Neuronal stem cell (in vitro differentiated cells): ENCODE results near the gene STRN4.
"Not testable (repeated sequence)": the region's sequence is repeated elsewhere in the genome, so short reads cannot be mapped to it uniquely, and the experiment has no call there.

Experiments
- DNase-seq: peaks from one replicate; pipeline ENCODE4 v3.0.0-alpha.2; 2013; ENCODE audit warnings: low spot score
- H2AFZ ChIP-seq: one replicate; pipeline ENCODE4 v1.6.1; 2013; ENCODE audit warnings: mild to moderate bottlenecking, low read length, inconsistent platforms
- H2AK5ac ChIP-seq: 2 replicates; pipeline ENCODE4 v1.6.1; 2013; ENCODE audit warnings: low read depth, mild to moderate bottlenecking, inconsistent platforms, low read length, moderate library complexity, mixed read lengths
- H2BK120ac ChIP-seq: 2 replicates; pipeline ENCODE4 v1.6.1; 2013; ENCODE audit warnings: low read depth, mild to moderate bottlenecking, inconsistent platforms, low read length, moderate library complexity, mixed read lengths
- H2BK12ac ChIP-seq: one replicate; pipeline ENCODE4 v1.6.1; 2013; ENCODE audit warnings: low read length, inconsistent platforms
- H2BK15ac ChIP-seq: 2 replicates; pipeline ENCODE4 v1.6.1; 2013; ENCODE audit warnings: mild to moderate bottlenecking, low read length, inconsistent platforms, mixed read lengths
- H2BK5ac ChIP-seq: one replicate; pipeline ENCODE4 v1.6.1; 2013; ENCODE audit warnings: inconsistent platforms, mild to moderate bottlenecking, low read length, moderate library complexity
- H3K14ac ChIP-seq: one replicate; pipeline ENCODE4 v1.6.1; 2013; ENCODE audit warnings: low read length, inconsistent platforms
- H3K18ac ChIP-seq: 2 replicates; pipeline ENCODE4 v1.6.1; 2013; ENCODE audit warnings: low read length, inconsistent platforms
- H3K23ac ChIP-seq: 2 replicates; pipeline ENCODE4 v1.6.1; 2013; ENCODE audit warnings: low read depth, mild to moderate bottlenecking, mixed read lengths, low read length, inconsistent platforms; ENCODE audit not compliant: poor library complexity
- H3K27ac ChIP-seq: replicated peaks from 3 replicates; pipeline ENCODE4 v1.5.1; 2013; ENCODE audit warnings: low read length, inconsistent platforms
- H3K27me3 ChIP-seq, 3 experiments: 2 replicates each; pipeline ENCODE4 v1.6.1; 2013; ENCODE audit warnings: low read length in 3 of 3, mild to moderate bottlenecking in 2 of 3, inconsistent platforms in 1 of 3, low read depth in 1 of 3, mixed read lengths in 1 of 3, moderate library complexity in 1 of 3; ENCODE audit not compliant: control insufficient read depth in 3 of 3, insufficient read depth in 3 of 3
- H3K36me3 ChIP-seq, 2 donors: replicated peaks in 1 of 2; 2 replicates each; pipeline ENCODE4 v1.6.1; 2013; ENCODE audit warnings: low read length in 2 of 2; ENCODE audit not compliant: control insufficient read depth in 2 of 2, insufficient read depth in 2 of 2
- H3K4ac ChIP-seq: 2 replicates; pipeline ENCODE4 v1.6.1; 2013; ENCODE audit warnings: inconsistent platforms, mild to moderate bottlenecking, low read length, moderate library complexity
- H3K4me1 ChIP-seq, 2 donors: 1 replicate in 1 of 2; 2 replicates in 1 of 2; pipeline ENCODE4 v1.6.1; 2013; ENCODE audit warnings: low read length in 2 of 2, low read depth in 1 of 2; ENCODE audit not compliant: control insufficient read depth in 2 of 2, insufficient read depth in 1 of 2
- H3K4me2 ChIP-seq: one replicate; pipeline ENCODE4 v1.6.1; 2013; ENCODE audit warnings: mild to moderate bottlenecking, low read length, inconsistent platforms; ENCODE audit not compliant: insufficient read depth, poor library complexity, severe bottlenecking
- H3K4me3 ChIP-seq, 2 donors: 2 replicates each; pipeline ENCODE4 v1.5.1; 2013; ENCODE audit warnings: low read length in 2 of 2, mild to moderate bottlenecking in 2 of 2, inconsistent platforms in 1 of 2, moderate library complexity in 1 of 2
- H3K79me1 ChIP-seq: one replicate; pipeline ENCODE4 v1.6.1; 2013; ENCODE audit warnings: low read depth, mild to moderate bottlenecking, inconsistent platforms, low read length, moderate library complexity
- H3K9ac ChIP-seq: one replicate; pipeline ENCODE4 v1.6.1; 2013; ENCODE audit warnings: mild to moderate bottlenecking, low read depth, low read length, inconsistent platforms; ENCODE audit not compliant: poor library complexity
- H3K9me3 ChIP-seq, 2 donors: replicated peaks in 1 of 2; 2 replicates each; pipeline versions ENCODE3 to v1.6.1; 2013; ENCODE audit warnings: low read length in 2 of 2, mild to moderate bottlenecking in 2 of 2, inconsistent platforms in 1 of 2, low read depth in 1 of 2, mixed read lengths in 1 of 2, moderate library complexity in 1 of 2; ENCODE audit not compliant: control insufficient read depth in 2 of 2, insufficient read depth in 1 of 2
- H4K8ac ChIP-seq: one replicate; pipeline ENCODE4 v1.6.1; 2013; ENCODE audit warnings: low read depth, mild to moderate bottlenecking, inconsistent platforms, low read length, moderate library complexity
- H4K91ac ChIP-seq: one replicate; pipeline ENCODE4 v1.6.1; 2013; ENCODE audit warnings: low read length, low read depth, mild to moderate bottlenecking, inconsistent platforms; ENCODE audit not compliant: poor library complexity
- WGBS, 2 donors: extraction: QIAGEN DNeasy Blood & Tissue Kit; methylation state at CpG; one replicate each; pipeline ENCODE4 v1.1.7; 2013; ENCODE audit warnings: missing lambda C conversion rate in 2 of 2, mixed read lengths in 1 of 2; ENCODE audit not compliant: insufficient read length in 2 of 2, insufficient replicate concordance in 1 of 2; ENCODE audit errors: extremely low coverage in 2 of 2; 5-methylcytosine and 5-hydroxymethylcytosine counted together

The STRN4 gene

GRCh38 chr19:46772170-46773017 lies 26.1 kb upstream of the STRN4 start:
- peaks cover 0 to 2% of the 10 kb centered on the region in 2 donors for H3K4me1 ChIP-seq
- no peak overlapping the region for H2BK120ac ChIP-seq
- no peaks in the 10 kb centered on the region for H3K9me3 ChIP-seq
- peaks cover 22 to 46% of the 10 kb centered on the region in 2 donors for H3K36me3 ChIP-seq
- no peak overlapping the region for H3K9ac ChIP-seq
- no peak overlapping the region for H3K4me3 ChIP-seq
- H2AK5ac ChIP-seq: no peak overlapping the region
- no peak overlapping the region for H2BK5ac ChIP-seq
- no peaks in the 10 kb centered on the region for H3K79me1 ChIP-seq
- DNase-seq: no peak
- no peak overlapping the region for H3K27ac ChIP-seq
- no peak overlapping the region for H3K23ac ChIP-seq
- H2BK12ac ChIP-seq: no peak overlapping the region
- H3K4me2 ChIP-seq: no peak overlapping the region
- H3K18ac ChIP-seq: no peak overlapping the region
- H2BK15ac ChIP-seq: no peak overlapping the region
- H3K14ac ChIP-seq: no peak overlapping the region
- H3K4ac ChIP-seq: no peak overlapping the region
- no peak overlapping the region for H4K8ac ChIP-seq
- H4K91ac ChIP-seq: no peak overlapping the region
- no peak overlapping the region for H2AFZ ChIP-seq
- no peaks in the 10 kb centered on the region for H3K27me3 ChIP-seq
- WGBS, 2 donors: no CpG with 5 or more reads among the region's 12 CpGs

GRCh38 chr19:46768746-46769145 lies 22.5 kb upstream of the STRN4 start:
- H2BK12ac ChIP-seq, H3K23ac ChIP-seq, H3K4me3 ChIP-seq, H3K4ac ChIP-seq, H3K27me3 ChIP-seq, H2AFZ ChIP-seq, H3K14ac ChIP-seq, DNase-seq, H2AK5ac ChIP-seq, H3K9me3 ChIP-seq, H2BK15ac ChIP-seq, H3K79me1 ChIP-seq, H4K8ac ChIP-seq, H3K4me1 ChIP-seq, H3K18ac ChIP-seq, H3K4me2 ChIP-seq, H3K9ac ChIP-seq, H2BK120ac ChIP-seq, H2BK5ac ChIP-seq, H4K91ac ChIP-seq: not testable (repeated sequence)
- Histone ChIP-seq H3K36me3 (peaks cover 0 to 11% of the 10 kb centered on the region in 2 donors), H3K27ac (peak overlapping the region; percentile 34)
- WGBS, 2 donors: no CpG with 5 or more reads among the region's 4 CpGs

- no peak for DNase-seq
- Histone ChIP-seq H3K4me3 (peak overlapping the region in 1 of 2 donors; percentile 17), H3K36me3 (no peaks in the 10 kb centered on the region), H3K79me1 (no peaks in the 10 kb centered on the region), H2AK5ac (no peak overlapping the region), H4K8ac (no peak overlapping the region), H3K27me3 (no peaks in the 10 kb centered on the region), H2AFZ (no peak overlapping the region), H3K4me2 (no peak overlapping the region), H3K9ac (no peak overlapping the region), H3K4ac (no peak overlapping the region), H3K23ac (no peak overlapping the region), H2BK120ac (no peak overlapping the region), H3K4me1 (peaks cover 0 to 2% of the 10 kb centered on the region in 2 donors), H4K91ac (no peak overlapping the region), H3K9me3 (no peaks in the 10 kb centered on the region), H2BK5ac (no peak overlapping the region), H3K18ac (no peak overlapping the region), H3K14ac (peak overlapping the region; percentile 0), H3K27ac (no peak overlapping the region), H2BK15ac (no peak overlapping the region), H2BK12ac (no peak overlapping the region)
- no CpG with 5 or more reads among the region's 18 CpGs for WGBS, 2 donors
These were observed 20.5 kb upstream of the STRN4 start for GRCh38 chr19:46766569-46767317.

- H4K8ac ChIP-seq: peak overlapping the region; percentile 17
- no peak overlapping the region for H3K4me2 ChIP-seq
- H2BK12ac ChIP-seq: no peak overlapping the region
- H2BK15ac ChIP-seq: no peak overlapping the region
- no peak overlapping the region for H3K23ac ChIP-seq
- no peak overlapping the region for H3K27ac ChIP-seq
- no peak overlapping the region for H3K4me3 ChIP-seq
- WGBS, 2 donors: no CpG with 5 or more reads among the region's 11 CpGs
- no peaks in the 10 kb centered on the region for H3K36me3 ChIP-seq
- no peaks in the 10 kb centered on the region for H3K79me1 ChIP-seq
- no peaks in the 10 kb centered on the region for H3K27me3 ChIP-seq
- peaks cover 0 to 2% of the 10 kb centered on the region in 2 donors for H3K4me1 ChIP-seq
- DNase-seq: no peak
- no peak overlapping the region for H3K9ac ChIP-seq
- no peak overlapping the region for H3K14ac ChIP-seq
- no peaks in the 10 kb centered on the region for H3K9me3 ChIP-seq
- H3K4ac ChIP-seq: no peak overlapping the region
- H2AFZ ChIP-seq: no peak overlapping the region
- H2BK120ac ChIP-seq: no peak overlapping the region
- H2AK5ac ChIP-seq: no peak overlapping the region
- H3K18ac ChIP-seq: no peak overlapping the region
- H4K91ac ChIP-seq: no peak overlapping the region
- no peak overlapping the region for H2BK5ac ChIP-seq
These were observed 18.6 kb upstream of the STRN4 start for GRCh38 chr19:46764817-46765291.
